H1 (cell line): ENCODE results near the gene GAK. TPM values are rescaled to one million over a fixed set of nuclear protein-coding genes. Genes with fewer than 3 reads are reported as not detected.

Experiments
- CTCF ChIA-PET: fragments of 300-600 bp; sonication (Branson Sonifier 250); formaldehyde crosslinking; loops from one replicate; lab custom pipeline; 2021; ENCODE audit not compliant: partially characterized antibody; lab: Charles Lee
- POLR2A ChIA-PET: fragments of 300-600 bp; sonication (Branson Sonifier 250); formaldehyde crosslinking; loops from one replicate; lab custom pipeline; 2021; ENCODE audit warnings: inconsistent platforms; ENCODE audit not compliant: partially characterized antibody; lab: Charles Lee
- DNase-seq, 2 experiments: peaks; one replicate each; pipeline versions ENCODE4 v3.0.0 to v3.0.0-alpha.2; 2010 to 2022; ENCODE audit warnings: low spot score in 2 of 2, low read depth in 1 of 2, mixed read lengths in 1 of 2
- FAIRE-seq: peaks from 2 replicates; lab custom pipeline; 2011; peaks lifted over from hg19 to GRCh38; lab: Jason Lieb, UNC
- H2AFZ ChIP-seq: 2 replicates; pipeline ENCODE4 v1.8.1; 2012; ENCODE audit warnings: low read length, inconsistent platforms
- H2AK5ac ChIP-seq: 2 replicates; pipeline ENCODE4 v1.6.1; 2013; ENCODE audit warnings: low read depth, low read length
- H2BK120ac ChIP-seq: replicated peaks from 2 replicates; pipeline ENCODE3; 2013; ENCODE audit warnings: low read depth, low read length, inconsistent platforms
- H2BK12ac ChIP-seq: 2 replicates; pipeline ENCODE4 v1.6.1; 2013; ENCODE audit warnings: low read depth, low read length
- H2BK15ac ChIP-seq: 2 replicates; pipeline ENCODE4 v1.6.1; 2013; ENCODE audit warnings: low read length
- H2BK20ac ChIP-seq: 2 replicates; pipeline ENCODE4 v1.6.1; 2013; ENCODE audit warnings: low read length
- H2BK5ac ChIP-seq: 2 replicates; pipeline ENCODE4 v1.6.1; 2013; ENCODE audit warnings: low read depth, low read length
- H3K14ac ChIP-seq: 2 replicates; pipeline ENCODE4 v1.6.1; 2013; ENCODE audit warnings: inconsistent platforms; ENCODE audit not compliant: insufficient read length
- H3K18ac ChIP-seq: 2 replicates; pipeline ENCODE4 v1.6.1; 2013; ENCODE audit warnings: low read length; ENCODE audit errors: extremely low read depth
- H3K23ac ChIP-seq: 2 replicates; pipeline ENCODE4 v1.6.1; 2013; ENCODE audit warnings: inconsistent platforms; ENCODE audit not compliant: insufficient read length
- H3K23me2 ChIP-seq: 2 replicates; pipeline ENCODE4 v1.6.1; 2013; ENCODE audit warnings: low read depth, low read length
- H3K27ac ChIP-seq: 2 replicates; pipeline ENCODE4 v1.6.1; 2011; ENCODE audit warnings: low read depth, low read length, inconsistent platforms
- H3K27me3 ChIP-seq, 4 experiments: replicated peaks in 1 of 4; 1 replicate in 1 of 4; 2 replicates in 3 of 4; pipeline versions ENCODE4 v1.6.1 to v1.8.1; 2011 to 2013; ENCODE audit warnings: low read length in 3 of 4, mild to moderate bottlenecking in 3 of 4, inconsistent platforms in 2 of 4, mixed read lengths in 2 of 4, moderate library complexity in 1 of 4; ENCODE audit not compliant: control insufficient read depth in 3 of 4, insufficient read depth in 3 of 4; ENCODE audit errors: extremely low read depth in 1 of 4
- H3K36me3 ChIP-seq, 4 experiments: 2 replicates each; pipeline versions ENCODE4 v1.6.1 to v1.8.1; 2011 to 2013; ENCODE audit warnings: mild to moderate bottlenecking in 4 of 4, low read length in 3 of 4, moderate library complexity in 2 of 4, control low read depth in 1 of 4, inconsistent platforms in 1 of 4; ENCODE audit not compliant: insufficient read depth in 4 of 4, control insufficient read depth in 2 of 4
- H3K4ac ChIP-seq: replicated peaks from 2 replicates; pipeline ENCODE3; 2013; ENCODE audit warnings: low read length, low read depth, mixed read lengths, inconsistent platforms; ENCODE audit not compliant: insufficient read length
- H3K4me1 ChIP-seq, 4 experiments: replicated peaks in 1 of 4; 1 replicate in 1 of 4; 2 replicates in 3 of 4; pipeline versions ENCODE4 v1.6.1 to v1.8.1; 2011 to 2013; ENCODE audit warnings: low read length in 3 of 4, inconsistent platforms in 2 of 4, mixed read lengths in 1 of 4; ENCODE audit not compliant: insufficient read depth in 4 of 4, control insufficient read depth in 3 of 4
- H3K4me2 ChIP-seq, 2 experiments: 2 replicates each; pipeline versions ENCODE4 v1.6.1 to v1.8.1; 2011 to 2013; ENCODE audit warnings: low read depth in 2 of 2, low read length in 2 of 2, control low read depth in 1 of 2, inconsistent platforms in 1 of 2, mild to moderate bottlenecking in 1 of 2; ENCODE audit not compliant: insufficient read depth in 1 of 2
- H3K4me3 ChIP-seq, 4 experiments: fragments of 200-600, 300-600 bp in 1 of 4; sonication (generic), shearing (Covaris generic), sonication (Bioruptor Twin) in 1 of 4; 2 replicates each; pipeline versions ENCODE4 v1.5.1 to v1.8.1; 2011 to 2016; ENCODE audit warnings: low read length in 4 of 4, low read depth in 3 of 4, control low read depth in 2 of 4, inconsistent platforms in 2 of 4, mild to moderate bottlenecking in 2 of 4, mixed read lengths in 1 of 4, moderate library complexity in 1 of 4; ENCODE audit not compliant: insufficient read depth in 2 of 4; ENCODE audit errors: extremely low read depth in 1 of 4
- H3K56ac ChIP-seq: replicated peaks from 2 replicates; pipeline ENCODE3; 2013; ENCODE audit warnings: low read depth, mild to moderate bottlenecking, mixed read lengths, low read length, inconsistent platforms; ENCODE audit not compliant: insufficient read length
- H3K79me1 ChIP-seq: 2 replicates; pipeline ENCODE4 v1.6.1; 2013; ENCODE audit warnings: low read depth, low read length, control low read depth
- H3K79me2 ChIP-seq, 2 experiments: 2 replicates each; pipeline versions ENCODE4 v1.6.1 to v1.8.1; 2012 to 2013; ENCODE audit warnings: low read length in 2 of 2, mild to moderate bottlenecking in 2 of 2, inconsistent platforms in 1 of 2; ENCODE audit not compliant: insufficient read depth in 2 of 2, control insufficient read depth in 1 of 2
- H3K9ac ChIP-seq, 4 experiments: replicated peaks in 1 of 4; 1 replicate in 1 of 4; 2 replicates in 3 of 4; pipeline versions ENCODE4 v1.6.1 to v1.8.1; 2011 to 2013; ENCODE audit warnings: low read depth in 3 of 4, low read length in 3 of 4, control low read depth in 2 of 4, mild to moderate bottlenecking in 2 of 4, moderate library complexity in 2 of 4, inconsistent platforms in 1 of 4; ENCODE audit errors: extremely low read depth in 1 of 4
- H3K9me3 ChIP-seq, 2 experiments: 2 replicates each; pipeline versions ENCODE4 v1.6.1 to v1.8.1; 2012 to 2013; ENCODE audit warnings: mild to moderate bottlenecking in 2 of 2, moderate library complexity in 2 of 2, control low read depth in 1 of 2, inconsistent platforms in 1 of 2, low read depth in 1 of 2, low read length in 1 of 2, mixed read lengths in 1 of 2; ENCODE audit not compliant: insufficient read depth in 2 of 2
- H4K20me1 ChIP-seq, 2 experiments: replicated peaks in 1 of 2; 2 replicates each; pipeline versions ENCODE3 to v1.8.1; 2011 to 2013; ENCODE audit warnings: inconsistent platforms in 2 of 2, low read length in 2 of 2, mild to moderate bottlenecking in 1 of 2; ENCODE audit not compliant: insufficient read depth in 2 of 2, control insufficient read depth in 1 of 2
- H4K5ac ChIP-seq: 2 replicates; pipeline ENCODE4 v1.6.1; 2013; ENCODE audit warnings: low read length, low read depth, mixed read lengths, inconsistent platforms; ENCODE audit not compliant: insufficient read length
- H4K8ac ChIP-seq: 2 replicates; pipeline ENCODE4 v1.8.0; 2013; ENCODE audit warnings: mild to moderate bottlenecking, moderate library complexity, low read length, inconsistent platforms; ENCODE audit not compliant: insufficient read depth; ENCODE audit errors: extremely low read depth
- H4K91ac ChIP-seq: replicated peaks from 2 replicates; pipeline ENCODE3; 2013; ENCODE audit warnings: low read length, mixed read lengths, inconsistent platforms; ENCODE audit not compliant: insufficient read length
- ASH2L ChIP-seq: fragments of 200-600, 300-600 bp; sonication (generic); IDR thresholded peaks from one replicate; pipeline ENCODE4 v1.7.1; 2017; ENCODE audit warnings: low read length
- BACH1 ChIP-seq: IDR thresholded peaks from 2 replicates; pipeline ENCODE4 v1.6.1; 2012; ENCODE audit warnings: low read length, improper control_type of control experiment
- CBX5 ChIP-seq: fragments of 300-800, 300-1000 bp; sonication (generic); IDR thresholded peaks from 2 replicates; pipeline ENCODE4 v1.7.1; 2016; ENCODE audit warnings: antibody characterized with exemption, low read length, low read depth
- GABPA ChIP-seq: IDR thresholded peaks from 2 replicates; pipeline ENCODE4 v1.6.1; 2011; ENCODE audit warnings: mild to moderate bottlenecking, low read length, moderate library complexity, borderline replicate concordance; ENCODE audit not compliant: insufficient read depth
- POU5F1 ChIP-seq: IDR thresholded peaks from 2 replicates; pipeline ENCODE4 v1.6.1; 2011; ENCODE audit warnings: low read depth, mild to moderate bottlenecking, low read length, moderate library complexity
- RFX5 ChIP-seq: IDR thresholded peaks from 2 replicates; pipeline ENCODE4 v1.6.1; 2011; ENCODE audit warnings: low read depth, low read length, improper control_type of control experiment, borderline replicate concordance
- RXRA ChIP-seq: IDR thresholded peaks from 2 replicates; pipeline ENCODE4 v1.6.1; 2011; ENCODE audit warnings: low read depth, mild to moderate bottlenecking, low read length, moderate library complexity; ENCODE audit not compliant: insufficient read depth
- ZNF274 ChIP-seq: IDR thresholded peaks from 2 replicates; pipeline ENCODE4 v1.7.0; 2012; ENCODE audit warnings: low read length, borderline replicate concordance; ENCODE audit errors: extremely low read depth
- WGBS, 2 experiments: shearing (Covaris generic) in 1 of 2; methylation state at CpG; one replicate each; pipeline versions ENCODE4 v1.1.6 to v1.1.7; 2013 to 2015; ENCODE audit warnings: low lambda C conversion rate in 2 of 2, mixed read lengths in 2 of 2, inconsistent platforms in 1 of 2, low coverage in 1 of 2, missing lambda C conversion rate in 1 of 2; ENCODE audit not compliant: insufficient replicate concordance in 2 of 2, insufficient coverage in 1 of 2, insufficient read length in 1 of 2; ENCODE audit errors: extremely low coverage in 1 of 2, missing lambda C conversion rate in 1 of 2; 5-methylcytosine and 5-hydroxymethylcytosine counted together
- polyA plus RNA-seq, 7 experiments: library from polyadenylated mRNA; depleted of rRNA in 3 of 7; stranded (reverse) in 5 of 7; unstranded in 2 of 7; fragments of >200 nt in 5 of 7; fragments of 200-250 nt in 2 of 7; gene quantifications; 1 replicate in 5 of 7; 2 replicates in 1 of 7; 4 replicates in 1 of 7; pipeline versions ENCODE4 v1.2.1 to v1.2.3, GENCODE V29; 2011 to 2013; ENCODE audit warnings: missing spikeins in 2 of 7, mixed read lengths in 2 of 7
- total RNA-seq: library from RNA; stranded (reverse); fragmentation: NEBNext Ultra II Directional; extraction: Animal tissue kit (Norgen Biotek cat#: 25700); gene quantifications from 2 replicates; pipeline ENCODE4 v1.2.1, GENCODE V29; 2021
- TF ChIP-seq, protein P1 (sequence below): IDR thresholded peaks from 2 replicates; pipeline ENCODE4 v1.6.1; 2012; ENCODE audit warnings: inconsistent platforms

Gene GAK
- total and polyA plus RNA-seq, 2 of the 8 experiments (the other 6 are each of a cell fraction or from before 2014, with no cell fraction given): 31.5 to 70.8 TPM

DNA sequence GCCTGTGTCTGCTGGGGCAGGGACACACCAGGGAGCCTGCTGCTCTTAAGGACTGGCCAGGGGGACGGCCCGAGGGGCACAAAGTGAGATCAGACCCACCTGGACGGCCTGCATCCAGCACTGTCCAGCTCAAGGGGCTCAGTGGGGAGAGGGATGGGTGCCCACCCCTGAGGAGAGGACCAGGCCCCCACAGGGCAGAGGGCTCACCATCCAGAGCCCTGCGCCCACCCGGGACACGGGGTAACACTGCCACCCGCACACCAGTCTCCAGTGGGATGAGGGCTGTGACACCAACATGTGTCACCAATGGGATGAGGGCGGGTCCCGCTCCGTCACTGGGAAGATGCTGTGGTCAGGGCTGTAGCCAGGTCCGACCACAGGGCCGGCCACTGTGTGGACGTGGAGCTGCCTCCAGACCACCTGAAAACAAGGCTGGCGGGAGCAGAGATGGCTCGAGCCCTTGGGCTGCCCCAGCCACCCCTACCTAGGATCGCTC is 28.1 kb upstream of the GAK start:
- Histone ChIP-seq H2BK5ac (no peak overlapping the region), H4K8ac (no peak overlapping the region), H3K36me3 (no peaks in the 10 kb centered on the region), H2AFZ (no peak overlapping the region), H3K27ac (no peak overlapping the region)
- CTCF ChIA-PET: no interaction called here
- DNase-seq: no peak
- TF ChIP-seq POU5F1: no peak
- TF ChIP-seq CBX5: no peak
- TF ChIP-seq, protein P1, sequence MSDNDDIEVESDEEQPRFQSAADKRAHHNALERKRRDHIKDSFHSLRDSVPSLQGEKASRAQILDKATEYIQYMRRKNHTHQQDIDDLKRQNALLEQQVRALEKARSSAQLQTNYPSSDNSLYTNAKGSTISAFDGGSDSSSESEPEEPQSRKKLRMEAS: no peak
- TF ChIP-seq GABPA: no peak
- TF ChIP-seq ZNF274: no peak
- no peak for TF ChIP-seq RFX5
- TF ChIP-seq BACH1: no peak
- TF ChIP-seq RXRA: no peak
- TF ChIP-seq ASH2L: no peak
- TF ChIP-seq, all 59 proteins: peak for 0
- peaks cover 0 to 5% of the 10 kb centered on the region in 2 experiments for H4K20me1 ChIP-seq
- H3K56ac ChIP-seq: no peak overlapping the region
- H3K4me1 ChIP-seq: no peaks in the 10 kb centered on the region; a peak in 1 of 7 replicates
- H3K4ac ChIP-seq: no peak overlapping the region
- no peaks in the 10 kb centered on the region for H3K79me2 ChIP-seq
- no peak overlapping the region for H3K4me3 ChIP-seq
- H2BK120ac ChIP-seq: no peak overlapping the region
- 96% methylated on average over 14 of the region's 16 CpGs; no CpG with 5 or more reads in 1 of the 2 experiments for WGBS, 2 experiments
- H2BK15ac ChIP-seq: no peak overlapping the region
- H2BK12ac ChIP-seq: no peak overlapping the region
- no peaks in the 10 kb centered on the region for H3K79me1 ChIP-seq
- H3K4me2 ChIP-seq: no peak overlapping the region
- no peak overlapping the region for H4K5ac ChIP-seq
- no peak for FAIRE-seq
- POLR2A ChIA-PET: interaction anchor here (1.3 kb wide), 1 partner anchor 8 kb away, joined by 3 read pairs; no protein-coding TSS in a partner anchor
- no peak overlapping the region for H3K9ac ChIP-seq
- no peak overlapping the region for H2BK20ac ChIP-seq
- H4K91ac ChIP-seq: no peak overlapping the region
- H3K27me3 ChIP-seq: no peaks in the 10 kb centered on the region
- no peak overlapping the region for H3K23ac ChIP-seq
- no peak overlapping the region for H2AK5ac ChIP-seq
- no peaks in the 10 kb centered on the region for H3K9me3 ChIP-seq
- H3K18ac ChIP-seq: no peak overlapping the region
- no peaks in the 10 kb centered on the region for H3K23me2 ChIP-seq
- H3K14ac ChIP-seq: no peak overlapping the region
